ENCODE results near the gene ST6GAL1.
"Not testable (repeated sequence)": the region's sequence is repeated elsewhere in the genome, so short reads cannot be mapped to it uniquely, and the experiment has no call there.

ST6GAL1 gene

DNA sequence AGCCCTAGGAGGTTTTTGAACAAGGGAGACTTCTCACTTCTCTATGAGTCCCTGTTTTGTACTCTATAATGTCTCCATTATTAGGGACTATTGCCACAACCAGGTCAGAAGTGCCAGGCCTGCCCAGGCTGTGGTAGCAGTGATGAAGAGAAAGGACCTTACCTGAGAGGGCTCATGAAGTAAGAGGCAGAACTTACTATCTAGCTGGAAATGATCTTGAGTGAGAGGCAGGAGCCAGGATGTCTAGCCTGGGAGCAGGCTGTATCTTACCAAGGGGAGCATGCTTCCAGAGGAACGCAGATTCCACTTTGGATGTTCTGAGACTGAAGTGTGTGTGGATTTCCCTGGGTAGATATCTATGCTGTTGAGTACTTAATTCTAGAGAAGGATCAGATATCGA is 115.7 kb downstream of the ST6GAL1 start:
- DNase-seq (ENCODE audit: low read depth): no peak

DNA sequence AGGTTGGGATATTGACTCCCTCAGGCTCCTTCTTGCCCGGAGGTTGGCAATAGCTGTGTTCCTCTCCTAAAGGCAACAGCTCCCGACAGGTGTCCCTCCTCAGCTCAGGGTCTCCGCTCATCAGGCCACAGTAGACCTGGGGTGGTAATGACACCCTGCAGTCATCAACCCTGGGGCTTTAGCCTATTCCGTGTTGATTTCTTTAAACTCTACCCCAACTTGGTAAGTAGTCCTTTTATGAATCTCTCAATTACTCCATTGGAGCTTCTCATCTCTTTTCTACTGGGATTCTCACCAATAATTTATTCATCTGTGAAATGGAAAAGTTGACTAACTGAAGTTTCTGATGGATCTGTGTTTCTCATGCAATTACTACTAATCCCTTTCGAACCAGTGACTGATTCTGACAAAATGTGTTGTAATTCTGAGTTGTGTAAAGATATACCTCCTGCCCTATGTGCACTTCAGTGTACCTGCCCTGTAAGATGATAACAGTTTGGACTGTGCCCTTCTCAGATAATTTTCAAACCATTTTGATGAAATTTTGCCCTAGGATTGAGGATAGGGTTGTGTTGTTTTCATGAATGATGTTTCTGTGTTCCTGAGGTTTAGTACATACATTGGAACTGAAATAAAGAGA is 119.3 kb downstream of the ST6GAL1 start:
- no peak for DNase-seq (ENCODE audit: low read depth)

- no peak for DNase-seq (ENCODE audit: low read depth)
Measured at GRCh38 chr3:187051066-187051465, 120.7 kb downstream of the ST6GAL1 start.

DNA sequence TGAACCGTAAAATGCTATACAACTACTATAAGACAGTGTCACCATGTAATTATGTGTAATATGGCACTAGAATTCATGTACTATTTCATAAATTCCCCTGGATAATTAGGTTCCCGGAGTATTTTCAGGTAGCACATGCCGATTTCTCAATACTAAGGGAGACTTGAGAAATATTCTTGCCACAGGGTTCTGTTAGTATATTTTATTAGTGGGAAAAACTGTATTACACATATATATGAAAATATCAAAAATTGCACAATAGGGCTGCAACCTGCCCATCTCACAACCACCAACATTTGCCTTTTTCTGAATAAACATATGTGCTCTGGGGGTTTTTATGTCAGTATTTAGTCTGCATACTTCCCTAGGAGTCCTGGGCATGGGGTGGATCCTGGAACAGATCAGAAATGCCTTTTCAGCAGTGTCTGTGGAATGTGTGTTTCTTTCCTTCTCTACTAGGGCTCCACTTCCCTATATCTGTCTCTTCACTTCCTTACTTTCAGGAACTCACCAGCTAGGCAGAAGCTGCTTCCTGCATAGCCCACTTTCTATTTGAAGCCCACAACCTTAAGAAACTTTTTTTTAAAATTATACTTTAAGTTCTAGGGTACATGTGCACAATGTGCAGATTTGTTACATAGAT is 121.5 kb downstream of the ST6GAL1 start:
- no peak for DNase-seq (ENCODE audit: low read depth)

DNA sequence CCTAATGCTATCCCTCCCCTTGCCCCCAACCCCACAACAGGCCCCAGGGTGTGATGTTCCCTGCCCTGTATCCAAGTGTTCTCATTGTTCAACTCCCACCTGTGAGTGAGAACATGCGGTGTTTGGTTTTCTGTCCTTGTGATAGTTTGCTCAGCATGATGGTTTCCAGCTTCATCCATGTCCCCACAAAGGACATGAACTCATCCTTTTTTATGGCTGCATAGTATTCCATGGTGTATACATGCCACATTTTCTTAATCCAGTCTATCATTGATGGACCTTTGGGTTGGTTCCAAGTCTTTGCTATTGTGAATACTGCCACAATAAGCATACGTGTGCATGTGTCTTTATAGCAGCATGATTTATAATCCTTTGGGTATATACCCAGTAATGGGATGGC is 122.1 kb downstream of the ST6GAL1 start:
- not testable (repeated sequence) for DNase-seq (ENCODE audit: low read depth)

DNA sequence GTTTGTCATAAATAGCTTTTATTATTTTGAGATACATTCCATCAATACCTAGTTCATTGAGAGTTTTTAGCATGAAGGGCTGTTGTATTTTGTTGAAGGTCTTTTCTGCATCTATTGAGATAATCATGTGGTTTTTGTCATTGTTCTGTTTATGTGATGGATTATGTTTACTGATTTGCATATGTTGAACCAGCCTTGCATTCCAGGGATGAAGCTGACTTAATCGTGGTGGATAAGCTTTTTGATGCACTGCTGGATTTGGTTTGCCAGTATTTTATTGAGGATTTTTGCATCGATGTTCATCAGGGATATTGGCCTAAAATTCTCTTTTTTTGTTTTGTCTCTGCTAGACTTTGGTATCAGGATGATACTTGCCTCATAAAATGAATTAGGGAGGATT is 124.1 kb downstream of the ST6GAL1 start:
- DNase-seq (ENCODE audit: low read depth): not testable (repeated sequence)

DNA sequence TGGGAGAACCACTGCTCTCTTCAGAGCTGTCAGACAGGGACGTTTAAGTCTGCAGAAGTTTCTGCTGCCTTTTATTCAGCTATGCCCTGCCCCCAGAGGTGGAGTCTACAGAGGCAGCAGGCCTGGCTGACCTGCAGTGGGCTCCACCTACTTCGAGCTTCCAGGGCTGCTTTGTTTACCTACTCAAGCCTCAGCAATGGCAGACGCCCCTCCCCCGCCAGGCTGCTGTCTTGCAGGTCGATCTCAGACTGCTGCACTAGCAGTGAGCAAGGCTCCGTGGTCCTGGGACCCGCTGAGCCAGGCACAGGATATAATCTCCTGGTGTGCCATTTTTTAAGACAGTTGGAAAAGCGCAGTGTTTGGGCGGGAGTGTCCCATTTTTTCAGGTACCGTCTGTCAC is 127.5 kb downstream of the ST6GAL1 start:
- not testable (repeated sequence) for DNase-seq (ENCODE audit: low read depth)

DNA sequence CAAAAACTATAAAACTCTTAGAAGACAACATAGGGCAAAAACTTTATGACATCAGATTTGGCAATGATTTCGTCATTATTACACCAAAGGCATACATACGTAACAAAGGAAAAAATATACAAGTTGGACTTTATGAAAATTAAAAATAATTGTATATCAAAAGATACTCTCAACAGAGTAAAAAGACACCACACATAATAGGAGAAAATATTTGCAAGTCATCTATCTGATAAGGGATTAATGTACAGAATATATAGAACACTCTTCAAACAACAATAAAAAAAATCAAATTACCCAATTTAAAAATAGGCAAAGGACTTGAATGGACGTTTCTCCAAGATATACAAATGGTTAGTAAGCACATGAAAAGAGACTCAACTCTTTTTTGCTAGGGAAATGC is 131.4 kb downstream of the ST6GAL1 start:
- DNase-seq (ENCODE audit: low read depth): no peak

GRCh38 chr3:187062526-187063177 is 132.3 kb downstream of the ST6GAL1 start:
- DNase-seq (ENCODE audit: low read depth): no peak

DNA sequence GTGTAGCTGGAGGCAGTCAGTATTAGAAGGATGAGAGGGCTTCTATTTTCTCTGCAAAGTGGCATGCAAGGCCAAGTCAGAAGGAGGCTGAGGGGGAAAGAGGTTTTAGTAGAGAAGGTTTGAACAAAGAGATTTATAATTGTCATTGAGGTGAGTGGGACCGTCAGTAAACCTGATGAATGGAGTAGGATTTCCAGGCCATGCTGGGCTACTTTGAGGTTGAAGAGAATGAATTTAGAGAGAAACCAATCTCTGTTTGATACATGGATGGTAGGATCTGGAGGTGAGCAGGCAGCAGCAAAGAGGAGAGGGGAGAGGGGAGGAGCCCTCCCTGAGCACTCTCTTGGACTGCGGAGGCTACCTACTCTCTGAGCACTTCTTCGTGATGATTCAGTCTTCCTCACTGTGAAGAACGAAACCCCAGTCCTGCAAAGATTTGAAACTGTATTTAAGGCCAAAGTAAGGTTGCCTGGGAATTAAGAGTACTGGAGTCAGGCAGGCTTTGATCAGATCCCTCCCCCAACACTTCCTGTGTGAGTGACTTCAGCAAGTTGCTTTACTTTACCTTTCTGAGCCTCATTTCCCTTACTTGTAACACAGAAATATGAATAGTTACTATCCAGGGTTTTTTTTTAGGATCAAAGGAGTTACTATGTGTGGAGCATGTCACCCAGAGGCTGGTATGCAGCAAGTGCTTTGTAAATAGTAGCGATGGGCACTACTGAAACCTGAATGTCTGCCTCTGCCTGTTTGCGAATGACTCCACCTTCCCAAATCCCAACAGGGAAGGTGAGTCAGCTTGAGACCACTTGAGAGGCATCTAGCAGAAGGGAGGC is 133.2 kb downstream of the ST6GAL1 start:
- no peak for DNase-seq (ENCODE audit: low read depth)

- DNase-seq (ENCODE audit: low read depth): no peak
Measured at GRCh38 chr3:187064210-187065115, 134.1 kb downstream of the ST6GAL1 start.

- DNase-seq (ENCODE audit: low read depth): no peak
Measured at GRCh38 chr3:187066228-187066995, 136.1 kb downstream of the ST6GAL1 start.

GRCh38 chr3:187068787-187069186 is 138.5 kb downstream of the ST6GAL1 start:
- DNase-seq (ENCODE audit: low read depth): no peak

DNA sequence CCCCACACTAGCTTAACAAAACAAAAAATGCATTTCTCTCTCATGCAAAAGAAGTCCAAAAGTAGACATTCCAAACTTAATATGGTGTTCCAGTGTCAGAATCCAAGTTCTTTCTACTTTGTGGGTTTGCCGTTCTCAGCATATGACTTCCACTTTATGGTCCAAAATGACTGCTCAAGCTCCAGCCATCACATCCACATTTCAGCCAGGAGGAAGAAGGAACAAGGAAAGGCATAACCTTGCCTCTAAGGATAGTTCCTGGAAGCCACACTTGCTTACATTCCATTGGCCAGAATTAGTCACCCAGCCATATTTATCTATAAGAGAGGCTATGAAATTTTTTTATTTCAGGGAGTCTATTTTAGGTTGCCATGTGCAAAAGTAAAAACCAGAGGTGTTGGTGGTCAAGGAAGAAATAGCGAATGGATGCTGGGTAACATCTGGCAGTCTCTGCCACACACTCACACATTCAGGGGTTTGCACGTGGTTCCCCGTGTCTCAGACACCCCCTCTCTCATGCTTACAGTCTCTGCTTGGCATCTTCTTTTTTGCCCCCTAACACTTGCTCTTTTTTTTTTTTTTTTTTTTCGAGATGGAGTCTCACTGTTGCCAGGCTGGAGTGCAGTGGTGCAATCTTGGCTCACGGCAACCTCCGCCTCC is 139.7 kb downstream of the ST6GAL1 start:
- no peak for DNase-seq (ENCODE audit: low read depth)

- no peak for DNase-seq (ENCODE audit: low read depth)
Measured at GRCh38 chr3:187072102-187072501, 141.8 kb downstream of the ST6GAL1 start.

- DNase-seq (ENCODE audit: low read depth): no peak
Measured at GRCh38 chr3:187072511-187072910, 142.2 kb downstream of the ST6GAL1 start.

- no peak for DNase-seq (ENCODE audit: low read depth)
Measured at GRCh38 chr3:187073581-187074098, 143.3 kb downstream of the ST6GAL1 start.

- DNase-seq (ENCODE audit: low read depth): no peak
Measured at GRCh38 chr3:187074846-187075245, 144.5 kb downstream of the ST6GAL1 start.

GRCh38 chr3:187076297-187076696 is 146.0 kb downstream of the ST6GAL1 start:
- DNase-seq (ENCODE audit: low read depth): no peak

DNA sequence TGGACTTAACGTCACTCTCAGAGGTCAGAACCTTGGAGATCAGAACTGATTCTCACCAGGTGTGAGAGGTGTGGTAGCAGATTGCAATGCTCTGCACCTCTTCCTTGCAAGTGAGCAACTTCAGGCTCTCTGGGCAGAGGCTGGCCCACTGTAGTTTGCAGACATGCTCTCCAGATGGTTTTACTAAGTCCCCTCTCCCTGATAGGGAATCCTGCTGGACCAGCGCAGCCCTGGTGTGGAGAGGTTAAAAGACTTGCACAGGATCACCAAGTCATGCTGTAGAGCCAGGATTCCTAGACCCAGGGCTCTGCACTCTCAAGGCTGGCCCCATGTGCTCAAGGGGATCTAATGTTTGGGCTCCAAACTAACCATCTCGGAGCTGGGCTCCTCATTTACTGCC is 146.8 kb downstream of the ST6GAL1 start:
- DNase-seq (ENCODE audit: low read depth): no peak

Measured in stimulated activated CD8-positive, alpha-beta memory T cell treated with anti-CD3 and anti-CD28 coated beads, Interleukin-15, amount 100 ng/mL, for 24 hours (primary cell).